Kidney tubule cell (primary cell): ENCODE measurements around the gene GABPA.
A peak's percentile ranks its signal among the peaks of the same experiment; 100 is the strongest.
"Not testable (repeated sequence)": the region's sequence is repeated elsewhere in the genome, so short reads cannot be mapped to it uniquely, and the experiment has no call there.

Experiments used
- DNase-seq: peaks from one replicate; pipeline ENCODE4 v3.0.0-alpha.2; 2018; ENCODE audit warnings: low spot score

The GABPA gene

GRCh38 chr21:25742900-25743299, 8.1 kb downstream of the GABPA start:
- DNase-seq = no peak

- DNase-seq = no peak
These were observed 10.1 kb downstream of the GABPA start for GRCh38 chr21:25744854-25745253.

- no peak for DNase-seq
These were observed 15.3 kb downstream of the GABPA start for GRCh38 chr21:25750085-25750484.

GRCh38 chr21:25752416-25752815, 17.6 kb downstream of the GABPA start:
- DNase-seq = no peak

DNA sequence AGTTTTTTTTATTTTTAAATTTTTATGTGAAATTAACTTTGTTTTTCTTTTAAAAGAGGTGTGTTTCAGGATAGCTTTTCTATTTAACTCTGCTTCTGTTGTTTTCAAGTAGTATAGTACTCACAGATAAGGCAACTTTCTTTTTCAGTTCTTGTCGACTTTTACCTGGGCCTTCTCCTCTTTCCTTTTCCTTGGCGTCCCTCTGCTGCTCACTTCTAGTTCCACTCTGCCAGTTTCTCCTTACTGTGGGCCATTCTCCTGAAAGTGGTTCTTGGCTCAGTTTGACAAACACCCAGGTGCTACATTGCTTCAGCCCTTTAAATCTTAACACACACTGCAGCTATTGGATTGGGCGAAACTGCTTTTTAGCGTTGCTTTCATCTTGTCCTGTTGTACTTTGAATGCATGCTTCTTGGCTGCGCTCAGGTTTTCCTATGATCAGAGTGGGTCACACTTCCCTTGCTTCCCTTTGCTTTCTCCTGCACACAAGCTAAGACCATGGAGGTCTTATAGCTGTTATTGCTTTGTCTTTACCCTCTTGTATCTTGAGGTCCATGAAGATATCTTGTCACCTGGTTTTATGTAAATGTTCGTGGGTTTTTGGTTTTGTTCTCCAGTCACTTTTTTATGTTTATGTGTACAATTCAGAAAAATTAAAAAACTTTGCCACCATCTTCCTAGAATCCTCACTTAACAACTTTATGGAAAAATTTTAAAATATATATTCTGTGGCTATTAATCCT, 21.6 kb downstream of the GABPA start:
- no peak for DNase-seq

- no peak for DNase-seq
These were observed 22.8 kb downstream of the GABPA start for GRCh38 chr21:25757531-25757930.

DNA sequence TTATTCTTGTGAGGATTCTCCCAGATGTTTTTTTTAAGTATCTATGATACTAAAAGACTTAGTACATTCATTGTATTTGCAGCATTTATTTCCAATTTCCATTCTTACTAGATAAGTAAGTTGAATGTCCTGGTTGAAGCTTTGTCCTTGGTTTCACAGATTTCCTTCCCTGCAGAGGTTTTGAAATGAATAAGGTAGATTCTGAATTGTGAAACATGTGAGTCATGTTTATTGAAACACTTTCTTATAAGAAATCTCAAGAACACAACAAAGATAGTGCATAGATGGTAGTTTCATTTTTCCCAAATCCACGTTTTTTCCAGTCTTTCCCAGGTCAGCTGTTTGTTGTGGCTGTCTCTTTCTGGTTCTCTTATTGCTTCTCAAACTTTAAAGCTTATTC, 24.8 kb downstream of the GABPA start:
- DNase-seq = no peak

- DNase-seq = no peak
These were observed 25.3 kb downstream of the GABPA start for GRCh38 chr21:25760061-25760460.

DNA sequence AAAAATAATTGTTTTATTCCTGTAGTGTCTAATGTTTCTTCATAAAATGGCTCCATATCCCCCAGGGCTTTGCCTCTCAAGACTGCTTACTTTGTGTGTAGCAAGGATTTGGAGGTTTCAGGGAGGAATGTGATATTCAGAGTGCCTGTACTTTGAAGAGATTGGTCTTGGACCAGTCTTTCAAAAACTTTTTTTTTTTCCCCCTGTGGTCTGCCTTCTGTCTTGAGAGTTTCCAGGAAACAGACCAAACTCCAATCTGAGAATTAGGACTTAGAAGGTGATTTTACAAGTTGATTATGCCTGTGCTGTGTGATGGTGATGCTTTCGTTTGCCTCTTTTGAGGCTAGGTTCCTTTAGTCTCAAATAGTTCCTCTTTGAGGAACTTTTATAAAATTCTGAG, 25.9 kb downstream of the GABPA start:
- no peak for DNase-seq

DNA sequence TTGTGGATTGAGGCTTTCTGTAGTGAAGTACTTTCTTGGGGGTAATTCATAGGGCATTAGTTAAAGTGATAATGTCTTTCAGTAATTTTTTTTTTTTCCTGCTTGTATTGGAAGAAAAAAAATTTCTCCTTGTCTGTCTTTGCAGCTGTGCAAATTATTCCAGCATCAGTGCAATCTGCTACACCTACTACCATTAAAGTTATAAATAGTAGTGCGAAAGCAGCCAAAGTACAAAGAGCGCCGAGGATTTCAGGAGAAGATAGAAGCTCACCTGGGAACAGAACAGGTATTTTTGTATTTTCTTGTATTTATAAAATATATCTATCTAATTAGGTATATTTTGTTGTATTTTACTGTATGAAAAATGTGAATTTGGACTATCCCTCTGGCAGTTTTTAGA, 29.3 kb downstream of the GABPA start:
- DNase-seq = no peak

DNA sequence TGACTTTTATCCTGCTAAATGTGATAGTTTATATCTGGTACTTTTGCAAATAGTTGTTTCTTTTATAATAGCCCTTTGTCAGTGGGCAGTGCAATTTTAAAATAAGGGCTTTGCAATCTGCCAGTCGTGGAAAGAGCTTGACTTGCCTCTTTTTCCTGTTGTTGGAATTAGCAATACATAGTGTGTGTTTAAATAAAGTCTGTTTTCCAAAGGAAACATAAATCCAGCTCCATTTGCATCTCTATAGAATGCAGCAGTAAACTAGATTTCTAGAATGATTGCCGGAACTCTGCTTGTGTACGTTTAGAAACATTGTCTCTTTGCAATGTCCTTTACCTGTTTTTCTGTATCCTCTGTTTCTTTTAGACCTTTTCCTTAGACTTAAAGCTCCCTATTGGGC, 33.1 kb downstream of the GABPA start:
- DNase-seq = no peak

DNA sequence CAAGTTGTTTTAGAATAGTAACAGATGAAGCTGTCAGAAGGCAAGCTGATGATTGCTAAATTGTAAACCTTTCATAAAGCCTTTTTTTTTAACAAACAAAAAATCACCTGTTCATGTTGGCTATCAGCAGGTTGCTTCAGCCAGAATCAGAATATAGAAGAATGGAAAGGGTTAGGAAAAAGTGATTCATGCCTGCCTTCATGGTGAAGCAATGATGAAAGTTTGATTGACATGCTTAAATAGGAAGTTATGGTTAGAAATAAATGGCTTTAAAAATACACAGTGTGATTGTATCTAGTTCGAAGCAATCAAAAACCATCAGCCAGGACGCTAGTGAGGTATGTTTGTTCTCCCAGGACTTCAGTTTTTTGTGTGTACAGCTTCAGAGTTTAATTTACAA, 37.9 kb downstream of the GABPA start:
- peak; percentile 6 for DNase-seq

- DNase-seq = no peak
These were observed 41.7 kb downstream of the GABPA start for GRCh38 chr21:25776440-25776839.

DNA sequence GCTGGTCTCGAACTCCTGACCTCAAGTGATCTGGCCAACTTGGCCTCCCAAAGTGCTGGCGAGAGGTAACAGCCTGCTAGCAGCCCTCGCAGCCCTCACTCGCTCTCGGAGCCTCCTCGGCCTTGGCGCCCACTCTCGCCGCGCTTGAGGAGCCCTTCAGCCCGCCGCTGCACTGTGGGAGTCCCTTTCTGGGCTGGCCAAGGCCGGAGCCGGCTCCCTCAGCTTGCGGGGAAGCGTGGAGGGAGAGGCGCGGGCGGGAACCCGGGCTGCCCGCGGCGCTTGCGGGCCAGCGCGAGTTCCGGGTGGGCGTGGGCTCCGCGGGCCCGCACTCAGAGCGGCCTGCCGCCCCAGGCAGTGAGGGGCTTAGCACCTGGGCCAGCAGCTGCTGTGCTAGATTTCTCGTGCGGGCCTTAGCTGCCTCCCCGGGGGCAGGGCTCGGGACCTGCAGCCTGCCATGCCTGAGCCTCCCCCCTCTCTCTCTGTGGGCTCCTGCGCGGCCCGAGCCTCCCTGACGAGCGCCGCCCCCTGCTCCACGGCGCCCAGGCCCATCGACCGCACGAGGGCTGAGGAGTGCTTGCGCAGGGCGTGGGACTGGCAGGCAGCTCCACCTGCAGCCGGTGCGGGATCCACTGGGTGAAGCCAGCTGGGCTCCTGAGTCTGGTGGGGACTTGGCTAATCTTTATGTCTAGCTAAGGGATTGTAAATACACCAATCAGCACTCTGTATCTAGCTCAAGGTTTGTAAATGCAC, 43.5 kb downstream of the GABPA start:
- DNase-seq = not testable (repeated sequence)

DNA sequence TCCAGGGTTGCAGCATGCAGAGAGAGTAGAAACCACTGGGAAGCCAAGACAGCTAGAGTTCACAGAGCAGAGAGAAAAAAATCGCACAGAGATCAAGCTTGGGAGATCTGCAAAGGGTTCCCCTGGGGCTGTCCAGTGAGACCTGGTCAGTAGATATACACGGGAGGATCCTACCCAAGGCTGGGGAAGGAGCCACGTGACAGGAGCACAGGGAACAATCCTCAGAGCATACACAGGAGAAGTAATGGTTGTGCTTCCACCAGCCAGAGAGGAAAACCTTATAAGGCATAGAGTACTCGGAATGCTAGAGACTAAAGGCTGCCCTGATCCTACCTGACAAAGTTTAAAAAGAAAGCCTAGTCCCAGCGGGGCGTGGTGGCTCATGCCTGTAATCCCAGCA, 53.9 kb downstream of the GABPA start:
- no peak for DNase-seq

- peak; percentile 38 for DNase-seq
These were observed 55.5 kb downstream of the GABPA start for GRCh38 chr21:25790122-25790877.

DNA sequence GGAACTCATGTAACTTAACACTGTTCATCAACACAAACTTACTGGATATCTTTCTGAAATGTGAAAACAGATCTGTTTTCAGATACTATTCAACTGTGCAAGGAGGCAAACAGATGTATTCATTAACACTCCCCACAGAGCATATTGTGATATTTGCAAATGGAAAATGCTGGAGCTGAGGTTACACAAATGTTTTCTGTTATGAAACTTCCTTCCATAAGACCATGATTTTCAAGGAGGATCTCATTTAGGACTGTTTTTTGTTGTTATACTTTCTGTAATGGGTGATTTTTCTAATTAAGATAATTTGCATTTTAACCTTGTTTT, 56.1 kb downstream of the GABPA start:
- no peak for DNase-seq

DNA sequence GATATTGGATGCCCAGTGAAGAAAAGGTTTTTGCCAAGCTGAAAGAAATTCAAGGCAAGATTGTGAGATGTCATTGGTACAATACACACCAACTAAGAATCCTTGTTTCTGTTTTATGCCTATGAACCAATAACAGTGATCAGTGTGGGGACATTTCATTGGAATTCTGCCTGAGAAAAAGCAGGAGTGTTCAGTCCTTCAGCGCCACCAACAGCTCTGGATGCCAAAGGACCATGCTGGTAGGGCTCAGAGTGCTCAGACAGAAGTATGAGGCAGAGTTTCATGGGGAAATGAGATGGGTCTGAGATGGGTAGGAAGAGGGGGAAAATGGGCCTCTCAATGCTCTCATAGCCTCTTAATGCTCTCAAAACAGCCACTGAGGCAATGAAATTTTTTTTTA, 56.5 kb downstream of the GABPA start:
- no peak for DNase-seq

GRCh38 chr21:25801217-25802014, 66.6 kb downstream of the GABPA start:
- peak; percentile 82 for DNase-seq

- no peak for DNase-seq
These were observed 71.3 kb downstream of the GABPA start for GRCh38 chr21:25806060-25806459.

DNA sequence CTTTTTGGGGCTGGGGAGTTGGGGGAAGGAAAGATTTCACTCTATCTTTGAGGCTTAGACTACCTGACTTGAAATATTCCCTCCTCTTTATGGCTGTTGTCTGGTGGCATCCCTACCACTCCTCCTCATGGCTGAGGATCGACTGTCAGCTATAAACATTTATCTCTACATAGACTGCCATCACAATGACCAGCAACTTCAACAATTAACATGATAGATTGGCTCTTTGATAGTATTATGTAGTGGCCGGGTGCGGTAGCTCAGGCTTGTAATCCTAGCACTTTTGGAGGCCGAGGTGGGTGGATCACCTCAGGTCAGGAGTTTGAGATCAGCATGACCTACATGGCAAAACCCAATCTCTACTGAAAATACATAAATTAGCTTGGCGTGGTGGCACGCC, 72.4 kb downstream of the GABPA start:
- DNase-seq = no peak

- DNase-seq = no peak
These were observed 74.2 kb downstream of the GABPA start for GRCh38 chr21:25809013-25809412.
